Activated naive CD8-positive, alpha-beta T cell treated with anti-CD3 and anti-CD28 coated beads, Interleukin-2, amount 50 U/mL, for 16 hours (primary cell): ENCODE results near the gene NCOA1.
"Not testable (repeated sequence)": the region's sequence is repeated elsewhere in the genome, so short reads cannot be mapped to it uniquely, and the experiment has no call there.

Experiments
- DNase-seq: peaks from one replicate; pipeline ENCODE4 v3.0.0-alpha.2; 2020; ENCODE audit warnings: low read depth, low spot score

The NCOA1 gene

GRCh38 chr2:24474053-24474452 lies 17.0 kb upstream of the NCOA1 start:
- no peak for DNase-seq

- no peak for DNase-seq
These were observed 13.8 kb upstream of the NCOA1 start for GRCh38 chr2:24477229-24477628.

GRCh38 chr2:24478243-24478642 lies 12.8 kb upstream of the NCOA1 start:
- DNase-seq, result no peak

GRCh38 chr2:24480245-24480644 lies 10.8 kb upstream of the NCOA1 start:
- DNase-seq, result no peak

GRCh38 chr2:24482251-24482971 lies 8.6 kb upstream of the NCOA1 start:
- DNase-seq, result no peak

- DNase-seq, result no peak
These were observed 8.1 kb upstream of the NCOA1 start for GRCh38 chr2:24482972-24483300.

GRCh38 chr2:24484677-24485076 lies 6.4 kb upstream of the NCOA1 start:
- not testable (repeated sequence) for DNase-seq

- no peak for DNase-seq
These were observed 5.9 kb upstream of the NCOA1 start for GRCh38 chr2:24485197-24485596.

- no peak for DNase-seq
These were observed 4.3 kb upstream of the NCOA1 start for GRCh38 chr2:24486636-24487205.

GRCh38 chr2:24489465-24490180 lies 1.4 kb upstream of the NCOA1 start:
- DNase-seq, result no peak

GRCh38 chr2:24490181-24490689 lies 819 bp upstream of the NCOA1 start:
- no peak for DNase-seq

- DNase-seq, result peak; percentile 15
These were observed 727 bp downstream of the NCOA1 start for GRCh38 chr2:24491542-24492420.

- DNase-seq, result no peak
These were observed 1.6 kb downstream of the NCOA1 start for GRCh38 chr2:24492421-24493279.

- DNase-seq, result no peak
These were observed 2.7 kb downstream of the NCOA1 start for GRCh38 chr2:24493713-24494112.

- no peak for DNase-seq
These were observed 3.4 kb downstream of the NCOA1 start for GRCh38 chr2:24494410-24494809.

GRCh38 chr2:24495451-24495850 lies 4.4 kb downstream of the NCOA1 start:
- DNase-seq, result no peak

GRCh38 chr2:24496959-24497358 lies 5.9 kb downstream of the NCOA1 start:
- DNase-seq, result no peak

- DNase-seq, result no peak
These were observed 6.6 kb downstream of the NCOA1 start for GRCh38 chr2:24497685-24498084.

- DNase-seq, result no peak
These were observed 7.1 kb downstream of the NCOA1 start for GRCh38 chr2:24498121-24498520.

GRCh38 chr2:24501813-24502212 lies 10.8 kb downstream of the NCOA1 start:
- no peak for DNase-seq
